Measurements from ENCODE around the gene OR5C1. TPM values are rescaled to one million over a fixed set of nuclear protein-coding genes. Genes with fewer than 3 reads are reported as not detected.

OR5C1 gene
- total and polyA plus RNA-seq, 2 of the 13 experiments (the other 11 are each of a cell fraction or from before 2014, with no cell fraction given), result not detected

DNA sequence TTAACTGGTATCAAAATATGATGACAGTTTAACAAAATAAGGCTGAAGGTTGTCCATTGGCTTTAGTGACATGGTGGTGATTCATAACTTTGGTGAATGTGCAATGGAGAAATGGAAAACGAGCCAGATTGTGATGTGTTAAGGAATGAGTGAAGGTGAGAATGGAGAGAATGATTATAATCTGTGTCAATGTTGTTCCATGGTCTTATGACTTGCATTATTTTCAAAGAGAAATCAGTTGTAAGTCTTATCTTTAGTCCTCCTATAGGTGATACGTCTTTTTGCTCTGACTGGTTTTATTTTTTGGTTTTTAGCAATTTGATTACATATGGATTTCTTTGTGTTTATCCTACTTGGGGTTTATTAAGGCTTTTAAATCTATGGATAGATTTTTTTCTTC lies 33.9 kb upstream of the OR5C1 start:
- Histone ChIP-seq H3K9ac (ENCODE audit: insufficient read depth, low read depth, low read length) (no peak overlapping the region), H3K79me2 (ENCODE audit: insufficient read depth, low read length) (no peaks in the 10 kb centered on the region), H3K27ac (ENCODE audit: extremely low read length, insufficient read depth, low read length) (no peak overlapping the region), H3K4me1 (ENCODE audit: insufficient read depth, low read length) (no peaks in the 10 kb centered on the region), H3K27me3 (ENCODE audit: control insufficient read depth in 1 of 2, insufficient read depth in 2 of 2, low read length in 2 of 2) (0 out of 5 replicates have a peak, but pooled peaks cover 0 to 3% of the 10 kb centered on the region in 2 experiments), H3K9me3 (ENCODE audit: low read length) (peaks cover 12% of the 10 kb centered on the region; the same call in 1 of the 2 replicates), H4K20me1 (ENCODE audit: insufficient read depth, low read length) (no peaks in the 10 kb centered on the region), H3K36me3 (replicated peaks in 1 of 2; ENCODE audit: control insufficient read depth in 1 of 2, insufficient read depth in 2 of 2, low read length in 2 of 2) (no peaks in the 10 kb centered on the region), H3K4me3 (replicated peaks in 1 of 3; ENCODE audit: insufficient read depth in 1 of 3, low read depth in 2 of 3, low read length in 3 of 3) (no peak overlapping the region), H2AFZ (ENCODE audit: low read length) (no peak overlapping the region), H3K4me2 (ENCODE audit: low read depth, low read length) (no peak overlapping the region)
- no peak for DNase-seq (ENCODE audit: low spot score)
- POLR2A ChIA-PET, result no interaction called here
- no TSS peak for BruUV-seq (replicated peaks)
- WGBS (ENCODE audit: low lambda C conversion rate), result 1% methylated on average over 2 of the region's 2 CpGs
- in situ Hi-C loops (cut with HindIII; ENCODE audit: extremely low pct_ligation_motif_present, low pct_unique_long_range_greater_than_20kb) (no loop called here), intact Hi-C loops (cut with micrococcal nuclease; ENCODE audit: unreplicated experiment) (no loop called here)
- ATAC-seq, result no peak
- CTCF ChIA-PET (ENCODE audit: low intra/inter-chr PET ratio, low total read pairs), result no interaction called here
- peak; percentile 89 for TF ChIP-seq ZNF317 (CRISPR knock-in tag; IDR thresholded peaks at IDR 0.05)
- TF ChIP-seq, protein P1, sequence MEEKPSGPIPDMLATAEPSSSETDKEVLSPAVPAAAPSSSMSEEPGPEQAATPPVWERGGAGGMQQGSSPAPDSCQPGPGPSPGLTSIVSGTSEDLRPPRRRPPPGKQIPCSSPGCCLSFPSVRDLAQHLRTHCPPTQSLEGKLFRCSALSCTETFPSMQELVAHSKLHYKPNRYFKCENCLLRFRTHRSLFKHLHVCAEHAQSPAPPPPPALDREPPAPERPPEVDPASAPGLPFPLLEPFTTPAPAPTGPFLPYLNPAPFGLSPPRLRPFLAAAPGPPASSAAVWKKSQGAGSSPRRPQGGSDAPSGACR (CRISPR knock-in tag; IDR thresholded peaks at IDR 0.05), result no peak
- no peak for FAIRE-seq

DNA sequence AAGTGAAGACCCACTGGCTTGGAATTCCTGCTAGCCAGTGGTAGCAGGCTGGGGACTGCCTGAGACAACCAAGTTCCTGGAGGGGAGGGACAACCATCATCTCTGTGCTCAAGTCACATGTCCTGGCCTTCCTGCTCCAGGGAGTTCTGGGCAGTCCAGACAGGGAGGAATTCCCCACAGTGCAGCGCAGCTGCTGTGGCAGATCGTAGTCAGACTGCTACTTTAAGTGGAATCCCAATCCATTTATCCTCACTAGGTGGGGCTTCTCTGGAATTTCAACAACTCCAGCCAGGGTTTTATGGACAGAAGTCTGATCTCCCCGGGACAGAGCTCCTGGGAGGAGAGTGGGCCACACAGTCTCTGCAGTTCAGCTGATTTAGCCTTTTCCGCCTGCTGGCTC lies 20.9 kb upstream of the OR5C1 start:
- Histone ChIP-seq H3K79me2 (ENCODE audit: insufficient read depth, low read length) (no peaks in the 10 kb centered on the region), H3K9me3 (ENCODE audit: low read length) (no peaks in the 10 kb centered on the region), H3K9ac (ENCODE audit: insufficient read depth, low read depth, low read length) (no peak overlapping the region), H3K27ac (ENCODE audit: extremely low read length, insufficient read depth, low read length) (no peak overlapping the region), H4K20me1 (ENCODE audit: insufficient read depth, low read length) (no peaks in the 10 kb centered on the region), H3K4me1 (ENCODE audit: insufficient read depth, low read length) (no peaks in the 10 kb centered on the region), H3K36me3 (replicated peaks in 1 of 2; ENCODE audit: control insufficient read depth in 1 of 2, insufficient read depth in 2 of 2, low read length in 2 of 2) (no peaks in the 10 kb centered on the region), H3K27me3 (ENCODE audit: control insufficient read depth in 1 of 2, insufficient read depth in 2 of 2, low read length in 2 of 2) (no peaks in the 10 kb centered on the region), H3K4me3 (replicated peaks in 1 of 3; ENCODE audit: insufficient read depth in 1 of 3, low read depth in 2 of 3, low read length in 3 of 3) (no peak overlapping the region), H3K4me2 (ENCODE audit: low read depth, low read length) (no peak overlapping the region), H2AFZ (ENCODE audit: low read length) (no peak overlapping the region)
- ChIA-PET CTCF (ENCODE audit: low intra/inter-chr PET ratio, low total read pairs) (no interaction called here), POLR2A (no interaction called here)
- BruUV-seq (replicated peaks), result no TSS peak
- ATAC-seq (no peak), FAIRE-seq (no peak), DNase-seq (ENCODE audit: low spot score) (no peak)
- intact Hi-C loops (cut with micrococcal nuclease; ENCODE audit: unreplicated experiment) (no loop called here), in situ Hi-C loops (cut with HindIII; ENCODE audit: extremely low pct_ligation_motif_present, low pct_unique_long_range_greater_than_20kb) (no loop called here)
- WGBS (ENCODE audit: low lambda C conversion rate), result 0% methylated on average over 1 of the region's 4 CpGs
- TF ChIP-seq NFE2L1 (CRISPR knock-in tag; IDR thresholded peaks at IDR 0.05; ENCODE audit: borderline replicate concordance), result no peak
- no peak for TF ChIP-seq FOSL1 (CRISPR knock-in tag; IDR thresholded peaks at IDR 0.05; ENCODE audit: borderline replicate concordance)
- no peak for TF ChIP-seq ZNF629 (CRISPR knock-in tag; conservative IDR thresholded peaks at IDR 0.05)
- TF ChIP-seq, protein P2, sequence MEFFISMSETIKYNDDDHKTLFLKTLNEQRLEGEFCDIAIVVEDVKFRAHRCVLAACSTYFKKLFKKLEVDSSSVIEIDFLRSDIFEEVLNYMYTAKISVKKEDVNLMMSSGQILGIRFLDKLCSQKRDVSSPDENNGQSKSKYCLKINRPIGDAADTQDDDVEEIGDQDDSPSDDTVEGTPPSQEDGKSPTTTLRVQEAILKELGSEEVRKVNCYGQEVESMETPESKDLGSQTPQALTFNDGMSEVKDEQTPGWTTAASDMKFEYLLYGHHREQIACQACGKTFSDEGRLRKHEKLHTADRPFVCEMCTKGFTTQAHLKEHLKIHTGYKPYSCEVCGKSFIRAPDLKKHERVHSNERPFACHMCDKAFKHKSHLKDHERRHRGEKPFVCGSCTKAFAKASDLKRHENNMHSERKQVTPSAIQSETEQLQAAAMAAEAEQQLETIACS (CRISPR knock-in tag; IDR thresholded peaks at IDR 0.05), result no peak
- no peak for TF ChIP-seq SIX4 (CRISPR knock-in tag; IDR thresholded peaks at IDR 0.05)
- TF ChIP-seq BORCS8-MEF2B (CRISPR knock-in tag; IDR thresholded peaks at IDR 0.05), result no peak
- no peak for TF ChIP-seq SYNCRIP (IDR thresholded peaks at IDR 0.05; ENCODE audit: insufficient read depth, low read depth, low read length)
- TF ChIP-seq, protein P3, sequence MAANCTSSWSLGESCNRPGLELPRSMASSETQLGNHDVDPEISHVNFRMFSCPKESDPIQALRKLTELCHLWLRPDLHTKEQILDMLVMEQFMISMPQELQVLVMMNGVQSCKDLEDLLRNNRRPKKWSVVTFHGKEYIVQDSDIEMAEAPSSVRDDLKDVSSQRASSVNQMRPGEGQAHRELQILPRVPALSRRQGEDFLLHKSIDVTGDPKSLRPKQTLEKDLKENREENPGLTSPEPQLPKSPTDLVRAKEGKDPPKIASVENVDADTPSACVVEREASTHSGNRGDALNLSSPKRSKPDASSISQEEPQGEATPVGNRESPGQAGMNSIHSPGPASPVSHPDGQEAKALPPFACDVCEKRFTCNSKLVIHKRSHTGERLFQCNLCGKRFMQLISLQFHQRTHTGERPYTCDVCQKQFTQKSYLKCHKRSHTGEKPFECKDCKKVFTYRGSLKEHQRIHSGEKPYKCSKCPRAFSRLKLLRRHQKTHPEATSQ (CRISPR knock-in tag; IDR thresholded peaks at IDR 0.05; ENCODE audit: borderline replicate concordance), result no peak
- TF ChIP-seq ZNF652 (CRISPR knock-in tag; IDR thresholded peaks at IDR 0.05; ENCODE audit: borderline replicate concordance, low read depth), result no peak
- no peak for TF ChIP-seq ESRRA (CRISPR knock-in tag; IDR thresholded peaks at IDR 0.05; ENCODE audit: low read depth)
- no peak for TF ChIP-seq ZNF644 (CRISPR knock-in tag; IDR thresholded peaks at IDR 0.05; ENCODE audit: low read depth)
- no peak for TF ChIP-seq SRF (IDR thresholded peaks at IDR 0.05; ENCODE audit: low read depth, low read length)
